HepG2 (cell line): Measurements from ENCODE around the gene PANK3. TPM values are rescaled to one million over a fixed set of nuclear protein-coding genes. Genes with fewer than 3 reads are reported as not detected.
A peak's percentile ranks its signal among the peaks of the same experiment; 100 is the strongest.

ENCODE experiments used
- ATF1 ChIP-seq: IDR thresholded peaks from 2 replicates; pipeline ENCODE4 v1.6.1; 2016; ENCODE audit warnings: mild to moderate bottlenecking, control low read depth
- DDIT3 ChIP-seq: sonication (generic); formaldehyde crosslinking; IDR thresholded peaks from 2 replicates; pipeline ENCODE4 v1.4.0; 2020; ENCODE audit warnings: mild to moderate bottlenecking, missing genetic modification reagents
- FIP1L1 ChIP-seq: fragments of 200-400 bp; formaldehyde crosslinking; IDR thresholded peaks from 2 replicates; pipeline ENCODE4 v1.6.1; 2018; ENCODE audit warnings: low read depth, mild to moderate bottlenecking, low read length, moderate library complexity, borderline replicate concordance; ENCODE audit not compliant: insufficient read depth
- FOXJ3 ChIP-seq: sonication (generic); formaldehyde crosslinking; IDR thresholded peaks from 2 replicates; pipeline ENCODE4 v1.4.0; 2020; ENCODE audit warnings: missing genetic modification reagents, mild to moderate bottlenecking, borderline replicate concordance
- FOXO4 ChIP-seq: sonication (generic); formaldehyde crosslinking; conservative IDR thresholded peaks from 2 replicates; pipeline ENCODE4 v1.8.1; 2023; ENCODE audit warnings: missing genetic modification reagents
- LCORL ChIP-seq, 2 experiments: fragments of 450-650 bp in 1 of 2; sonication (generic) in 1 of 2; formaldehyde crosslinking in 1 of 2; IDR thresholded peaks; 2 replicates each; pipeline versions ENCODE4 v1.5.0 to v1.6.1; 2017 to 2020; ENCODE audit warnings: antibody characterized with exemption in 1 of 2, missing genetic modification reagents in 1 of 2
- LRRFIP1 ChIP-seq: sonication (generic); formaldehyde crosslinking; conservative IDR thresholded peaks from 2 replicates; pipeline ENCODE4 v1.4.0; 2020; ENCODE audit warnings: missing genetic modification reagents
- MAZ ChIP-seq, 2 experiments: sonication (generic) in 1 of 2; formaldehyde crosslinking in 1 of 2; IDR thresholded peaks; 2 replicates each; pipeline versions ENCODE4 v1.5.0 to v1.6.1; 2012 to 2020; ENCODE audit warnings: low read depth in 2 of 2, mild to moderate bottlenecking in 2 of 2, borderline replicate concordance in 1 of 2, improper control_type of control experiment in 1 of 2, low read length in 1 of 2, missing genetic modification reagents in 1 of 2, moderate library complexity in 1 of 2
- MIXL1 ChIP-seq: IDR thresholded peaks from 2 replicates; pipeline ENCODE4 v1.6.1; 2016
- MNT ChIP-seq: fragments of 450-650 bp; IDR thresholded peaks from 2 replicates; pipeline ENCODE4 v1.6.1; 2016
- NBN ChIP-seq: fragments of 450-650 bp; conservative IDR thresholded peaks from 2 replicates; pipeline ENCODE4 v1.6.1; 2017
- PLSCR1 ChIP-seq: sonication (generic); formaldehyde crosslinking; IDR thresholded peaks from 2 replicates; pipeline ENCODE4 v1.5.0; 2020; ENCODE audit warnings: missing genetic modification reagents, mild to moderate bottlenecking, borderline replicate concordance
- RNF219 ChIP-seq: sonication (generic); formaldehyde crosslinking; IDR thresholded peaks from 2 replicates; pipeline ENCODE4 v1.5.0; 2020; ENCODE audit warnings: mild to moderate bottlenecking, missing genetic modification reagents
- SALL2 ChIP-seq: sonication (generic); formaldehyde crosslinking; IDR thresholded peaks from 2 replicates; pipeline ENCODE4 v1.8.1; 2023; ENCODE audit warnings: mild to moderate bottlenecking, missing genetic modification reagents, inconsistent platforms
- U2AF1 ChIP-seq: fragments of 200-400 bp; formaldehyde crosslinking; optimal IDR thresholded peaks from 2 replicates; pipeline ENCODE3; 2017; ENCODE audit warnings: mild to moderate bottlenecking, low read depth, low read length
- WIZ ChIP-seq: sonication (generic); formaldehyde crosslinking; IDR thresholded peaks from 2 replicates; pipeline ENCODE4 v1.5.1; 2020; ENCODE audit warnings: mild to moderate bottlenecking, missing genetic modification reagents
- ZKSCAN8 ChIP-seq: IDR thresholded peaks from 2 replicates; pipeline ENCODE4 v1.6.1; 2016; ENCODE audit warnings: borderline replicate concordance, missing genetic modification reagents, missing compliant biosample characterization
- ZNF552 ChIP-seq: sonication (generic); formaldehyde crosslinking; IDR thresholded peaks from 2 replicates; pipeline ENCODE4 v1.9.0; 2022; ENCODE audit warnings: missing genetic modification reagents, mild to moderate bottlenecking, borderline replicate concordance
- ZNF607 ChIP-seq: sonication (generic); formaldehyde crosslinking; IDR thresholded peaks from 2 replicates; pipeline ENCODE4 v1.5.1; 2020; ENCODE audit warnings: missing genetic modification reagents, mild to moderate bottlenecking, borderline replicate concordance
- ZNF713 ChIP-seq: sonication (generic); formaldehyde crosslinking; IDR thresholded peaks from 2 replicates; pipeline ENCODE4 v1.4.0; 2020; ENCODE audit warnings: mild to moderate bottlenecking, missing genetic modification reagents
- ZNF850 ChIP-seq: sonication (generic); formaldehyde crosslinking; conservative IDR thresholded peaks from 2 replicates; pipeline ENCODE4 v1.9.0; 2021; ENCODE audit warnings: mild to moderate bottlenecking, missing genetic modification reagents
- polyA plus RNA-seq, 8 experiments: library from polyadenylated mRNA; depleted of rRNA in 3 of 8; stranded (reverse) in 7 of 8; unstranded in 1 of 8; fragments of >200 nt; fragmentation: Illumina TruSeq in 4 of 8; extraction: Trizol in 4 of 8; gene quantifications; 2 replicates each; pipeline versions ENCODE4 v1.2.1 to v1.2.3, GENCODE V29; 2011 to 2016; ENCODE audit warnings: low read depth in 4 of 8, missing spikeins in 1 of 8, mixed read lengths in 1 of 8; ENCODE audit not compliant: insufficient read depth in 1 of 8
- total RNA-seq, 5 experiments: library from RNA; depleted of rRNA; stranded (reverse); fragments of >200 nt; fragmentation: Illumina TruSeq; extraction: Trizol; gene quantifications; 2 replicates each; pipeline ENCODE4 v1.2.3, GENCODE V29; 2016; ENCODE audit warnings: low read depth in 1 of 5

The PANK3 gene
- total and polyA plus RNA-seq, 2 of the 13 experiments (the other 11 are each of a cell fraction or from before 2014, with no cell fraction given) = 26.9 to 69.5 TPM

- no peak for TF ChIP-seq LRRFIP1 (CRISPR knock-in tag)
- TF ChIP-seq MNT = no peak
- TF ChIP-seq U2AF1 = no peak
- TF ChIP-seq LCORL (IDR thresholded peaks at IDR 0.05) = no peak
- peak; percentile 72 for TF ChIP-seq LCORL (CRISPR knock-in tag; IDR thresholded peaks at IDR 0.05)
- no peak for TF ChIP-seq FOXJ3 (CRISPR knock-in tag)
- no peak for TF ChIP-seq RNF219
- TF ChIP-seq ZNF713 (CRISPR knock-in tag) = no peak
- TF ChIP-seq ATF1 (CRISPR knock-in tag) = no peak
- peak; percentile 27; the same call in 1 of the 2 replicates for TF ChIP-seq MAZ (IDR thresholded peaks at IDR 0.05; ENCODE audit: borderline replicate concordance, low read depth, low read length)
- no peak for TF ChIP-seq MAZ (CRISPR knock-in tag; IDR thresholded peaks at IDR 0.05; ENCODE audit: low read depth)
- no peak for TF ChIP-seq NBN
- no peak for TF ChIP-seq FOXO4 (CRISPR knock-in tag)
- no peak for TF ChIP-seq PLSCR1 (CRISPR knock-in tag)
- no peak for TF ChIP-seq ZKSCAN8 (CRISPR knock-in tag)
- no peak for TF ChIP-seq ZNF850
- TF ChIP-seq ZNF552 (CRISPR knock-in tag) = no peak
- no peak for TF ChIP-seq DDIT3 (CRISPR knock-in tag)
- peak; percentile 73 for TF ChIP-seq MIXL1
- TF ChIP-seq SALL2 (CRISPR knock-in tag) = no peak
- no peak for TF ChIP-seq WIZ (CRISPR knock-in tag)
- no peak for TF ChIP-seq ZNF607
- no peak for TF ChIP-seq FIP1L1
Measured at GRCh38 chr5:168600409-168600808, 21.2 kb upstream of the PANK3 start (continued).
